Esophagus squamous epithelium (tissue), 4 donors: ENCODE measurements around the gene PLEKHG3.

Experiments
- POLR2A ChIP-seq, 4 donors: fragments of 450-650 bp; IDR thresholded peaks; one replicate each; pipeline ENCODE4 v1.6.1; 2017; ENCODE audit warnings: antibody characterized with exemption in 4 of 4, mild to moderate bottlenecking in 4 of 4, moderate library complexity in 3 of 4
- TF ChIP-seq, protein P1 (sequence below), 6 experiments: fragments of 450-650 bp in 4 of 6; fragments of 200-600 bp in 2 of 6; sonication (generic) in 2 of 6; IDR thresholded peaks; one replicate each; pipeline ENCODE4 v1.5.1; 2016 to 2019; ENCODE audit warnings: antibody characterized with exemption in 6 of 6, mild to moderate bottlenecking in 4 of 6, moderate library complexity in 4 of 6

DNA sequence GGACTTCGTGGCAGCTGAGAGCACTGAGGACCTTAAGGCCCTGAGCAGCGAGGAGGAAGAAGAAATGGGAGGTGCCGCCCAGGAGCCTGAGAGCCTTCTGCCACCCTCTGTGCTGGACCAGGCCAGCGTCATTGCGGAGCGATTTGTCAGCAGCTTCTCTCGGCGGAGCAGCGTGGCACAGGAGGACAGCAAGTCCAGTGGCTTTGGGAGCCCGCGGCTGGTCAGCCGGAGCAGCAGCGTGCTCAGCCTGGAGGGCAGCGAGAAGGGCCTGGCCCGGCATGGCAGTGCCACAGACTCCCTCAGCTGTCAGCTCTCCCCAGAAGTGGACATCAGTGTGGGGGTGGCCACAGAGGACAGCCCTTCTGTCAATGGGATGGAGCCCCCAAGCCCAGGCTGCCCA is 37.0 kb downstream of the PLEKHG3 start:
- TF ChIP-seq, protein P1, sequence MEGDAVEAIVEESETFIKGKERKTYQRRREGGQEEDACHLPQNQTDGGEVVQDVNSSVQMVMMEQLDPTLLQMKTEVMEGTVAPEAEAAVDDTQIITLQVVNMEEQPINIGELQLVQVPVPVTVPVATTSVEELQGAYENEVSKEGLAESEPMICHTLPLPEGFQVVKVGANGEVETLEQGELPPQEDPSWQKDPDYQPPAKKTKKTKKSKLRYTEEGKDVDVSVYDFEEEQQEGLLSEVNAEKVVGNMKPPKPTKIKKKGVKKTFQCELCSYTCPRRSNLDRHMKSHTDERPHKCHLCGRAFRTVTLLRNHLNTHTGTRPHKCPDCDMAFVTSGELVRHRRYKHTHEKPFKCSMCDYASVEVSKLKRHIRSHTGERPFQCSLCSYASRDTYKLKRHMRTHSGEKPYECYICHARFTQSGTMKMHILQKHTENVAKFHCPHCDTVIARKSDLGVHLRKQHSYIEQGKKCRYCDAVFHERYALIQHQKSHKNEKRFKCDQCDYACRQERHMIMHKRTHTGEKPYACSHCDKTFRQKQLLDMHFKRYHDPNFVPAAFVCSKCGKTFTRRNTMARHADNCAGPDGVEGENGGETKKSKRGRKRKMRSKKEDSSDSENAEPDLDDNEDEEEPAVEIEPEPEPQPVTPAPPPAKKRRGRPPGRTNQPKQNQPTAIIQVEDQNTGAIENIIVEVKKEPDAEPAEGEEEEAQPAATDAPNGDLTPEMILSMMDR (IDR thresholded peaks at IDR 0.05), result no peak
- TF ChIP-seq POLR2A (IDR thresholded peaks at IDR 0.05), result no peak
